Thyroid gland (tissue), 4 donors: ENCODE results near the gene SSC4D.

ENCODE experiments used
- POLR2A ChIP-seq, 2 donors: fragments of 450-650 bp; IDR thresholded peaks; one replicate each; pipeline ENCODE4 v1.6.1; 2017; ENCODE audit warnings: antibody characterized with exemption in 2 of 2, mild to moderate bottlenecking in 2 of 2, moderate library complexity in 1 of 2
- TF ChIP-seq, protein P1 (sequence below), 6 experiments: fragments of 200-600 bp in 3 of 6; fragments of 450-650 bp in 3 of 6; sonication (generic) in 3 of 6; IDR thresholded peaks; one replicate each; pipeline ENCODE4 v1.5.1; 2016 to 2019; ENCODE audit warnings: antibody characterized with exemption in 6 of 6, mild to moderate bottlenecking in 2 of 6, inconsistent platforms in 1 of 6, moderate library complexity in 1 of 6

DNA sequence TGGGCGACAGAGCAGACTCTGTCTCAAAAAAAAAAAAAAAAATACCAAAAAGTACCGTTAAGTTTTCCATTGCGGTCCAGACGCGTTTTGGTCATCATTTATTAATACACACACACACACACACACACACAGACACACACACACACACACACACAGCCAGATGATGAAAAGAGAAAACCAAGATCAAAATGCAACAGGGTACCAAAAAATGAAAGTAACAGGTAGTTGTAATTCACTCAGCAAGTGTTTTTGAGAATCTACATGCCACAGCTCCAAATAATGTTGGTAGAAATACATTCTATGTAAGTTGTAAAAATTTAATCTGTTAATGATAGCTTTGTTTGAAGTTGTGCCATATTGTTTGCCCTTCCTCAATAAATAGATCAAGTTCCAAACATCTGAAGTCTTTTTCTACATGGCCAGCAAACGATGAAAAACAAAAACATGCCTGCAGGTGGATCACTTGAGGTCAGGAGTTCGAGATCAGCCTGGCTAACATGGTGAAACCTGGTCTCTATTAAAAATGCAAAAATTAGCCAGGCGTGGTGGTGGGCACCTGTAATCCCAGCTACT is 60.1 kb downstream of the SSC4D start:
- TF ChIP-seq, protein P1, sequence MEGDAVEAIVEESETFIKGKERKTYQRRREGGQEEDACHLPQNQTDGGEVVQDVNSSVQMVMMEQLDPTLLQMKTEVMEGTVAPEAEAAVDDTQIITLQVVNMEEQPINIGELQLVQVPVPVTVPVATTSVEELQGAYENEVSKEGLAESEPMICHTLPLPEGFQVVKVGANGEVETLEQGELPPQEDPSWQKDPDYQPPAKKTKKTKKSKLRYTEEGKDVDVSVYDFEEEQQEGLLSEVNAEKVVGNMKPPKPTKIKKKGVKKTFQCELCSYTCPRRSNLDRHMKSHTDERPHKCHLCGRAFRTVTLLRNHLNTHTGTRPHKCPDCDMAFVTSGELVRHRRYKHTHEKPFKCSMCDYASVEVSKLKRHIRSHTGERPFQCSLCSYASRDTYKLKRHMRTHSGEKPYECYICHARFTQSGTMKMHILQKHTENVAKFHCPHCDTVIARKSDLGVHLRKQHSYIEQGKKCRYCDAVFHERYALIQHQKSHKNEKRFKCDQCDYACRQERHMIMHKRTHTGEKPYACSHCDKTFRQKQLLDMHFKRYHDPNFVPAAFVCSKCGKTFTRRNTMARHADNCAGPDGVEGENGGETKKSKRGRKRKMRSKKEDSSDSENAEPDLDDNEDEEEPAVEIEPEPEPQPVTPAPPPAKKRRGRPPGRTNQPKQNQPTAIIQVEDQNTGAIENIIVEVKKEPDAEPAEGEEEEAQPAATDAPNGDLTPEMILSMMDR (IDR thresholded peaks at IDR 0.05) = no peak
- TF ChIP-seq POLR2A (IDR thresholded peaks at IDR 0.05) = no peak
